ENCODE measurements around the gene CPA2. TPM values are rescaled to one million over a fixed set of nuclear protein-coding genes. Genes with fewer than 3 reads are reported as not detected.

Gene CPA2
- total and polyA plus RNA-seq, 9 donors = 0.05 to 3.6 (median 0.80) TPM; not detected in 4

GRCh38 chr7:130263130-130263529 is 3.5 kb upstream of the CPA2 start:
- Histone ChIP-seq H3K4me3 (no peak overlapping the region), H3K4me1 (ENCODE audit: insufficient read depth) (no peaks in the 10 kb centered on the region), H3K27me3 (no peaks in the 10 kb centered on the region), H3K36me3 (no peaks in the 10 kb centered on the region), H3K27ac (no peak overlapping the region), H3K9me3 (no peaks in the 10 kb centered on the region)
- no peak for DNase-seq
- 80 to 88% (median 86%) methylated on average over 2 of the region's 2 CpGs for WGBS, 3 donors
- intact Hi-C loops (cut with DNase I) = no loop called here
- TF ChIP-seq POLR2A (IDR thresholded peaks at IDR 0.05) (no peak), CTCF (IDR thresholded peaks at IDR 0.05) (no peak), EP300 (IDR thresholded peaks at IDR 0.05) (no peak)

DNA sequence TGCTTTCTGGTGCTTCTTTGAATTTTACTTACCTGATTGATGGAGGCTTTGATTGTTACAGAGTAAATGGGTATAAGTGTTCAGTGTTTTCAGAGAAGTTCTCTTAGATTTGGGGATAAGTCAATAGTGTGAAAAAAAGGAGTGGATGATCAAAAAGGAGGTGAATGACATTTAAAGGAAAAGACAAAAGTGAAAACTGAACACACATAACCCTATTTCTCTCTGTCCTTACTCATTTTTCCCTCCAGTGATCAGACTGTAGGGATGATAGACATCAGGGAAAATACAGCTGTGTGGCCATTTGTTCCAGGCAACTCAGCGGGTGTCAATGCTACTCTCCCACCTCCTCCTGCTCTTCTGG is 278 bp downstream of the CPA2 start:
- no peak for DNase-seq
- TF ChIP-seq CTCF (IDR thresholded peaks at IDR 0.05) = no peak
- no peak for TF ChIP-seq POLR2A (IDR thresholded peaks at IDR 0.05)
- no peak for TF ChIP-seq EP300 (IDR thresholded peaks at IDR 0.05)
- H3K27ac ChIP-seq = no peak overlapping the region
- no peaks in the 10 kb centered on the region for H3K27me3 ChIP-seq
- no peaks in the 10 kb centered on the region for H3K36me3 ChIP-seq
- intact Hi-C loops (cut with DNase I) = no loop called here
- no peak overlapping the region for H3K4me3 ChIP-seq
- WGBS, 3 donors = 76 to 97% (median 82%) methylated on average over 1 of the region's 1 CpG
- no peaks in the 10 kb centered on the region for H3K4me1 ChIP-seq (ENCODE audit: insufficient read depth)
- H3K9me3 ChIP-seq = no peaks in the 10 kb centered on the region

GRCh38 chr7:130268463-130269317 is 2.0 kb downstream of the CPA2 start:
- Histone ChIP-seq H3K27me3 (no peaks in the 10 kb centered on the region), H3K36me3 (no peaks in the 10 kb centered on the region), H3K27ac (no peak overlapping the region), H3K4me3 (no peak overlapping the region), H3K4me1 (ENCODE audit: insufficient read depth) (no peaks in the 10 kb centered on the region), H3K9me3 (no peaks in the 10 kb centered on the region)
- WGBS, 3 donors = 80 to 83% (median 83%) methylated on average over 6 of the region's 6 CpGs
- intact Hi-C loops (cut with DNase I) = no loop called here
- TF ChIP-seq EP300 (IDR thresholded peaks at IDR 0.05) = no peak
- TF ChIP-seq CTCF (IDR thresholded peaks at IDR 0.05) = no peak
- TF ChIP-seq POLR2A (IDR thresholded peaks at IDR 0.05) = no peak
- no peak for DNase-seq

GRCh38 chr7:130269318-130269694 is 2.6 kb downstream of the CPA2 start:
- no peaks in the 10 kb centered on the region for H3K36me3 ChIP-seq
- no peak overlapping the region for H3K27ac ChIP-seq
- H3K4me3 ChIP-seq = no peak overlapping the region
- no peak for TF ChIP-seq EP300 (IDR thresholded peaks at IDR 0.05)
- no peak for TF ChIP-seq POLR2A (IDR thresholded peaks at IDR 0.05)
- TF ChIP-seq CTCF (IDR thresholded peaks at IDR 0.05) = no peak
- no peaks in the 10 kb centered on the region for H3K9me3 ChIP-seq
- no peaks in the 10 kb centered on the region for H3K4me1 ChIP-seq (ENCODE audit: insufficient read depth)
- intact Hi-C loops (cut with DNase I) = no loop called here
- no peak for DNase-seq
- no peaks in the 10 kb centered on the region for H3K27me3 ChIP-seq
- 69 to 77% (median 75%) methylated on average over 1 of the region's 1 CpG for WGBS, 3 donors
